Loucy (cell line): ENCODE measurements around the gene IRGC.

Experiments used
- EZH2phosphoT487 ChIP-seq: fragments of 200-600 bp; IDR thresholded peaks from 2 replicates; pipeline ENCODE4 v1.6.1; 2018; ENCODE audit warnings: antibody characterized with exemption, mild to moderate bottlenecking, moderate library complexity, borderline replicate concordance
- TF ChIP-seq, protein P1 (sequence below): fragments of 200-600 bp; sonication (generic); conservative IDR thresholded peaks from 2 replicates; pipeline ENCODE4 v1.5.1; 2014; ENCODE audit warnings: mild to moderate bottlenecking, antibody characterized with exemption, low read length

DNA sequence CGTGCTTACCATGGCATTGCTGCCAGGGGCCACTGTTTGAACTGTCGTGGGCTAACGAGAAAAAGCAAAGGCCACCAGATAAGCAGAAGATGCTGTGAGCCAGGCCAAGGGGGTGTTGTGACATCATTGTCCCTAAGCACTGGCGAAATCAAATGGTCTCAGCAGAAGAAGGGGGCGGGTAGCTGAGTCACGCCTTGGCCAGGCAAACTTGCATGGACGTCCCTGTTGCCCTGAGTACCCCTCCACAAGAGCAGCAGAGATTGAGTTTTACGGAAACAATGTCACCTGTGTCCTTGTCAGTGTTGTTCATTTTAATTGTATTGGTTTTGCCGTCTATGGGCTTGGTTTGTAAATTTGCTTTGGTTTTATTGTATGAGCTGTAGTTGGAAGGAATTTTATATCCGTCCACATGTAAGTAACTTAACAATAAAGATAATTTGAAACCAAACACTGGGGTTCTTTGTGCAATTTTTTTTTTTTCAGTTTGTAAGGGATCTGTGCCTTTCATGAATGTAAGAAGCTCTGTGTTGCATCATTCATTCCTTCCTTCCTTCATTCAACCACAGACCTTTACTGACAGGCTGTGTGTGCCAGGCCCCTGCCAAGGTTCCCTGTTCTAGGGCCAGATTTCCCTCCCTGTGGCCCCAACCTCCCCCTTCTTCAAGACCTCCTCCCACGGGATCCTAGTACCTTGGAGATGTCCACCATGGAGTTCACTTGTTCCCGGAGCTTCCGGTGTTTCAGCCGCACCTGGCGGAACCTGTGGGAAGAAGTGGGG, 52.6 kb downstream of the IRGC start:
- TF ChIP-seq, protein P1, sequence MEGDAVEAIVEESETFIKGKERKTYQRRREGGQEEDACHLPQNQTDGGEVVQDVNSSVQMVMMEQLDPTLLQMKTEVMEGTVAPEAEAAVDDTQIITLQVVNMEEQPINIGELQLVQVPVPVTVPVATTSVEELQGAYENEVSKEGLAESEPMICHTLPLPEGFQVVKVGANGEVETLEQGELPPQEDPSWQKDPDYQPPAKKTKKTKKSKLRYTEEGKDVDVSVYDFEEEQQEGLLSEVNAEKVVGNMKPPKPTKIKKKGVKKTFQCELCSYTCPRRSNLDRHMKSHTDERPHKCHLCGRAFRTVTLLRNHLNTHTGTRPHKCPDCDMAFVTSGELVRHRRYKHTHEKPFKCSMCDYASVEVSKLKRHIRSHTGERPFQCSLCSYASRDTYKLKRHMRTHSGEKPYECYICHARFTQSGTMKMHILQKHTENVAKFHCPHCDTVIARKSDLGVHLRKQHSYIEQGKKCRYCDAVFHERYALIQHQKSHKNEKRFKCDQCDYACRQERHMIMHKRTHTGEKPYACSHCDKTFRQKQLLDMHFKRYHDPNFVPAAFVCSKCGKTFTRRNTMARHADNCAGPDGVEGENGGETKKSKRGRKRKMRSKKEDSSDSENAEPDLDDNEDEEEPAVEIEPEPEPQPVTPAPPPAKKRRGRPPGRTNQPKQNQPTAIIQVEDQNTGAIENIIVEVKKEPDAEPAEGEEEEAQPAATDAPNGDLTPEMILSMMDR = no peak
- no peak for TF ChIP-seq EZH2phosphoT487
